ENCODE measurements around the gene RGCC.

The RGCC gene

DNA sequence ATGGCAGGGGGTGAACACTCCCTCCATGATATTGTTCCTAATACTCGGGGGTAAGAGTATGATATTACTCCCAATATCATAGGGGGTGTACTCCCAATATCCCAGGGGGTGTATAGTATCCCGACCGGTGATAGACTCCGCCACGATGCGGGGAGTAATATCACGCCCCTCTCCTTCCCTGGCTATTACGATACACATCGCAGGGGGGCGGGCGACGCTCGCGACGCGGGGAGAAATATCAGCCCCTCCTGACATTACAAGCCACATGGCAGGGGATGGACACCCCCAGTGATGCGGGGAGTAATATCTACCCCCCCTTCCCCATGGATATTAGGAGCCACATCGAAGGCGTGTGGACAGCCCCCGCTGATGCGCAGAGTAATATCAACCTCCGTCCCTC, 3.2 kb upstream of the RGCC start:
- no peak for DNase-seq

DNA sequence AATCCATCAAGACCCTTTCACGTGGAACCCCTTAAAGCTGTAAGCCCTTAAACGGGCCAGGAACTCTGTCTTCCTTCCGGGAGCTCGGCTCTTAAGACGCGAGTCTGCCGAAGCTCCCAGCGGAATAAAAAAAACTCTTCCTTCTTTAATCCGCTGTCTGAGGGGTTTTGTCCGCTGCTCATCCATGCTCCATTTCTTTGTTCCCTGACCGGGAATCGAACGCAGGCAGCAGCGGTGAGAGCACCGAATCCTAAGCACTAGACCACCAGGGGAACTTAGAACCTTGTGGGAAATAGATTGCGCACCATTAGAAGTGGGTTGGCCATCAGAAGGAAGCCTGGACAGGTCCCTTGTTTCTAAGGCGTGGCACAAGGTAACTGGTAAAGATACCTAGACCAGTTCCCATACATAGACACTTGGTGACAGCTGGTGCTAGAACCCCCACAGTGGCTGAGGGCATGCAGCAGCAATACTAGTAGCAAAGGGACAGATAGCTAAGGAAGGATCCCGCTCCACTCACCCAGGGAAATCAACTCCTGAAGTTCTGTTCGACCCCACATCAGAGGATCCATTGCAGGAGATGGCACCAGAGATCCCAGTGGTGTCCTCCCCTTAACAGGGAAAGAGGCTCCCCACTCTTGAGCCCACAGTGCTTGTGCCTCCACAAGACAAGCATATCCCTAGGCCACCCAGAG, 1.5 kb upstream of the RGCC start:
- DNase-seq: no peak

- no peak for DNase-seq
Observed at GRCh38 chr13:41457589-41458186, 338 bp downstream of the RGCC start.

DNA sequence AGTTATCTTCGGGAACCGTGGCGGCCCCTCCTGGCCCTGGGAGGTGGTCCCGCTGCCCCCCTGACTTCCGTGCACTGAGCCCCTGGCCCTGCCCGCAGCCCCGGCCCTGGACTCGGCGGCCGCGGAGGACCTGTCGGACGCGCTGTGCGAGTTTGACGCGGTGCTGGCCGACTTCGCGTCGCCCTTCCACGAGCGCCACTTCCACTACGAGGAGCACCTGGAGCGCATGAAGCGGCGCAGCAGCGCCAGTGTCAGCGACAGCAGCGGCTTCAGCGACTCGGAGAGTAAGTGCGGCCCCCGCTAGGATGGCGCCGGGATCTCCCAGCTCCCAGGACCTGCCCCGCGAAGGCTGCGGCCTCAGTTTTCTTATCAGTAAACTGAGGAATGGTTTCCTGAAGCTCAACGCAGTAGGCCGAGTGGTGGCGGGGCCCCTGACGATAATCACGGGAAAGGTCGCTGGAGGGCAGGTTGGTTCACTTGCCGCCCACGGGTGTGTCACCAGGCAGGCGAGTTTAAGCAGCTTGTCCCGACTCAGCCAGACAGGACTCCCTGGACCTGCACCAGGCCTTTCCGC, 924 bp downstream of the RGCC start:
- no peak for DNase-seq

GRCh38 chr13:41458761-41459431, 1.5 kb downstream of the RGCC start:
- DNase-seq: peak; percentile 22

- no peak for DNase-seq
Observed at GRCh38 chr13:41459432-41460073, 2.2 kb downstream of the RGCC start.

DNA sequence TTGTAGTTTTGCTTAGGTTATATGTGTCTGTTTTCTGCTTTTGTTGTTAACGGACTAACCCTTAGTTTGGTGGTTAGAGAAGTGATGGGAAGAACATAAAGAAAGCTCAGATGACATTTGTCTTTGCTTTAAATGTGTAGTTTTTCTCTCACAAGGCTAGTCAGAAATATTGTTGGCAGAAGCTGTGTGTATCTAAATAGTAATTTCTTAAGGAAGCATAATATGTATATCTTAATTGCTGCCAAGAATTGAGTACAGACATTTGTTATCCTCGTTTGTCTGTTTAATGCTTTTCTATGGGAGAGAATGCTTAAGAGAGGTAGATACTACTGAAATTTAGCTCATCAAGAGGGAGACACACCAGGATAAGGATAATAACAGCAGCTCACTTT, 2.7 kb downstream of the RGCC start:
- no peak for DNase-seq

- no peak for DNase-seq
Observed at GRCh38 chr13:41460930-41461329, 3.6 kb downstream of the RGCC start.

GRCh38 chr13:41461527-41462139, 4.3 kb downstream of the RGCC start:
- no peak for DNase-seq

DNA sequence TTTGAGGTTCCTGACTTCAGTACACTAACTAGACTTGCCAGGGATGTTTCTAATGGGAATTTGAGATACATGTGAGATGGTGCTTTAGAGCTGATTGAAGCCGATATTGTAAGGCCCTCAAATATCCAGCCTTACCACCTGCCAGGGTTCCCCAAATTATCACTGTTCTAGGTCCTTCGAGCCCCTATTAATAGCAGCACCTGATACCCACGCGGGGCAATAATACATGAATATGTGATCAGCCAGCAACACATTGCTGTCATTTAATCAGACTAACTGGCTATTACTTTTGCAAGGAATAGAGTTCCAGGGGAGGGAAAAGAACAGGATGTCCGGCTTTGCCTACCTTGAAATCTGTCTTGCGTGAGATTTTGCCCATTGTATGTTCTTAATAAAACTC, 5.1 kb downstream of the RGCC start:
- DNase-seq: no peak

DNA sequence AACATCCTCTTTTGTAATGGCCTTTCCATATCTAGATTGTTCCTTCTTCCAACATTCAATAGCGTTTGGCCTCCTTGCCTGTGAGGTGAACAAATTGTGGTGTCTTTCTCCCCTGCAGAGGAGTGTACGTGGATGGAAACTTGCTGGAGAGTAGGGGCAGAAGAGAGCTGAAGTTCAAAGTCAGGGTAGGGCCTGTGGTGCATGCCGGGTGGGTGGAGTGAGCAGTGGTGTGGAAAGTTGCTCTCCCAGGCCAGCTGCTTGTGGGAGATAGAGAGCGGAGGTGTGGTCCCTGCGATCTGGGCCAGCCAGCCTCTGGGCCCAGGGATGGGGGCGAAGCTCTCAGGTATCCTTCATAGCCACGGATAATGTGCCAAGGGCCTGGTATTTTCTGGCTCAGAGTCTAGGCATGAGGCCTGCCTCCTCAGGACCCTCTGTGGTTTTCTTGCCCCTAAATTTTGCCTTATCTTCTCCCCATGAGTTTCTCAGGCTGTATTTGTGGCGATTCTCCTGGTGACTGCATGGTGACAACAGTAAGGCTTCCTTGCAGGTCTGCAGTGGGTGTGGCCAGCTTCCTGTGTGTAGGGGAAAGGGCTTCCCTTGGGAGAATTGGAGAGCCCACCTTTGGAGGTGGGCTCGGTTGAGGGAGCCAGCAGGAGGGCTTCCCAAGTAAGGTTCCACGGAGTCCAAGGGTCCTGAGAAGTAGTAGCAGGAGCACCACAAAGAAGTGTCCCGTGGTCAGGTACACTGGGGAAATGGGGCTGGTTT, 6.7 kb downstream of the RGCC start:
- no peak for DNase-seq

DNA sequence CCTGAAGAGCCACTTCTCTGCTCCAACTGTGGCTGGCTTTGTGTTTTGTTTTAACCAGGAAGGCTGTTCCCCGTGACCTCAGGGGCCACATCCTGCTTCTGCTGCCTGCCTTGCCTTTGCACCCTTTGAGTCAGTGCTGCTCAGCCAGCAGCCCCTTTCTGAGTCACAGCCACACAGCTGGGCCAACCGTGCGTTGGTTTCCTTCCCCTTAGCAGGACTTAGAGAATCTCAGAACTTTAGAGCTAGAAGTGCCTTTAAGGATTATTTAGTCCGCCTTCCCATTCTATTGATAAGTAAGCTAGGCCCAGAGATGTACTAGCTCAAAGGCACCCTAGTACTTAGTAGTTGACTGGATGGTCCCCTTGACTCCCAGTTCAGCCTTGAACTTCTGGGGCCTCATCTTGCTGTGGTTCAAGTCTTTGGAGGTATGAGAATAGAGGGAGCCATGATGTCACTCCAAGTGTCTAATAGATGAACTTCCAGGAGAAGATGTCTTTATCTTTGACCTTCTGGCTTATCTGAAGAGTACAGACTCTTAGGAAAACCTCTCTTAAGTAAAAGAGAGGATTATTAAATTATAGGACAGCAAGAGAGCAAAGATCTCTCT, 8.0 kb downstream of the RGCC start:
- no peak for DNase-seq

DNA sequence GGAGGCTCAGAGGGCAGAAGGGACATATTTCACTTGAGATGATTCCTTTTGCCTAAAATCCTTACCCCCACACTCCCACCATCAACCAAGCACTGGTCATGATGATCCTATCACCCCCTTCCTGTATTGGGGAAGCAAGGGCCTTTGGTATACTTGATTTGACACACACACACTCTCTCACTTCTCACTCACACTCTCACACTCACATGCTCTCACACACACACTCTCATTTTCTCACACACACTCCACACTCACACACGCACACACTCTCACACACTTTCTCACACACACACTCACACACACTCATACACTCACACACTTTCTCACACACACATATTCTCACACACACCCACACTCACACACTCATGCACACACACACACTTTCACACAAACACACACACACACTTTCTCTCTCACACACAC, 8.6 kb downstream of the RGCC start:
- DNase-seq: no peak

- DNase-seq: no peak
Observed at GRCh38 chr13:41467425-41467945, 10.1 kb downstream of the RGCC start.

DNA sequence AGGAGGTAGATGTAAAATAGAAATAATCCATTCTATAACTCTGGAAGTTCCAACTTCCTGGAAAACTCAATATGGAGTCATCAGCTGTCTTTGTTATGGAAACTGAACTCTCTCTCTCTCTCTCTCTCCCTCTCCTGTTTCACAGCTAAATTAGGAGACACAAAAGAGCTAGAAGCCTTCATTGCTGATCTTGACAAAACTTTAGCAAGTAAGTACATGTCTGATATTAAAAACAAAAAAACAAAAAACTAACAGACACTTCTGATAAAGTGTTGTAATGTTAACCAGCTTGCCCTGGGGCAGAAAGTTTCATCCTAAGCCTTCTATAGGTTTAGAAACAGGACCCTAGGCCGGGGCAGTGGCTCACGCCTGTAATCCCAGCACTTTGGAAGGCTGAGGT, 11.3 kb downstream of the RGCC start:
- DNase-seq: no peak

DNA sequence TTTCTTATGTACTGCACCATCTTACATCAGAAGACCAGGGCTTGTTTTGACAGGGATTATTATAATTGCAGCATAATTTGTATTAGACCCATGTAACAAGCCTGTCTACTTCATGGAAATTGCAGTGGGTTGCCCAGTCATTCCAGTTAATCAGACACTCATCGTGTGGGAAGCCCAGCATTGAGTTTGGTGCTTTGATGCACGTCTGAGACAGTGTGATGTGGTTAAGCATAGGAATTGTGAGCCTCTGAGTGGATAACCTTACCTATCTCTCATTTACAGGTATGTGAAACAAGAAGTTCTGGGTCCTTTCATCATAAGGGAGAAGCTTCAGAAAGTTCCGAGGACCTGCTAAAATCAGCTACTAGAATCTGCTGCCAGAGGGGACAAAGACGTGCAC, 12.8 kb downstream of the RGCC start:
- DNase-seq: no peak

DNA sequence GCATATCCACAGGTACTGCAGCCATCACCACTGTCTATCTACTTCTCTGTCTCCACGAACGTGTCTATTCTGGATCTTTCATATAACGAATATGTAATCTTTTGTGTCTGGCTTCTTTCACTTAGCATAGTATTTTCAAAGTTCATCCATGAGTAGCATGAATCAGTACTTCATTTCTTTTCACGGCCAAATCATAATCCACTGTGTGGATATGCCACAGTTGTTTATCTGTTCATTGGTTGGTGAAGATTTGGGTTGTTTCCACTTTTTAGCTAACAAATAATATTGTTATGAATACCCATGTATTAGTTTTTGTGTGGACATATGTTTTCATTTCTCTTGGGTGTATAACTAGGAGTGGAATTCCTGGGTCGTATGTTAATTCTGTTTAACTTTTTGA, 14.4 kb downstream of the RGCC start:
- DNase-seq: no peak

- no peak for DNase-seq
Observed at GRCh38 chr13:41487222-41487621, 29.9 kb downstream of the RGCC start.

DNA sequence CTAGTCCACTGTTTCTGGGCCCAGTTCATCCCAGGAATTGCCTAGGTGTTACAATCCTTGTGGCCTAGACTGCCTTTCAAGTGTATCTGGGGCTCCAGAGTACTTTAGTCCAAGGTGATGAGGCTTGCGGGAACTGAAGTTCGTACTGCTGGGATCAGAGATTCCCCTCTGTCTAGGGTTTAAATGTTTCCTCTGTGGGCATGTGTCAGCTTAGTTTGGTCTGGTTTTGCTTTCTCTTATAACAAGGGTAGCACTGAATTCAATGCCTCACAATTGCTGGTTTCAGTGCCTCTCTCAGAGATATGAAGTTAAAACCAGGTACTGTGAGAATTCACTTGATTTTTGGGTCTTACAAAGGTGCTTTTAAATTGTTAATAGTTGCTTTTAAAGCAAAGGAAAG, 30.8 kb downstream of the RGCC start:
- no peak for DNase-seq

GRCh38 chr13:41490371-41491015, 33.1 kb downstream of the RGCC start:
- no peak for DNase-seq

- DNase-seq: no peak
Observed at GRCh38 chr13:41491436-41491835, 34.1 kb downstream of the RGCC start.
